HepG2 (cell line): ENCODE measurements around the gene ALX4. TPM values are rescaled to one million over a fixed set of nuclear protein-coding genes. Genes with fewer than 3 reads are reported as not detected.

Source experiments
- ATAC-seq: fragments of 200-7000 bp; cut with Tn5 transposase; 3 replicates; pipeline ENCODE4 v1.9.1; 2020; ENCODE audit warnings: mild to moderate bottlenecking, moderate library complexity
- BruUV-seq: library from RNA; stranded (reverse); fragments of 400-500 nt; replicated peaks from 2 replicates; lab custom pipeline; 2021; lab: Mats Ljungman, UMichigan
- CTCF ChIA-PET: fragments of 300-600 bp; formaldehyde crosslinking; extraction: SDS; loops from one replicate; lab custom pipeline; 2021; ENCODE audit warnings: low total read pairs, inconsistent platforms, low intra/inter-chr PET ratio; lab: Yijun Ruan, JAX
- POLR2A ChIA-PET: fragments of 350-600 bp; sonication (Branson Sonifier 250); formaldehyde crosslinking; loops from one replicate; lab custom pipeline; 2020; ENCODE audit warnings: antibody characterized with exemption, inconsistent platforms; lab: Yijun Ruan, JAX
- DNase-seq: peaks from one replicate; pipeline ENCODE4 v3.0.0-alpha.2; 2015; ENCODE audit warnings: low spot score
- FAIRE-seq: peaks from 3 replicates; lab custom pipeline; 2011; peaks lifted over from hg19 to GRCh38; lab: Jason Lieb, UNC
- H2AFZ ChIP-seq: one replicate; pipeline ENCODE4 v1.6.1; 2011; ENCODE audit warnings: low read length, inconsistent platforms
- H3K27ac ChIP-seq: fragments of 300-600 bp; 3 replicates; pipeline ENCODE4 v1.8.0; 2011; ENCODE audit warnings: mixed run types, mild to moderate bottlenecking, mixed read lengths, low read length, inconsistent platforms; ENCODE audit not compliant: insufficient read depth; ENCODE audit errors: extremely low read length
- H3K27me3 ChIP-seq, 2 experiments: fragments of 200-600 bp in 1 of 2; 2 replicates in 1 of 2; 3 replicates in 1 of 2; pipeline versions ENCODE4 v1.6.0 to v1.8.0; 2011; ENCODE audit warnings: low read length in 2 of 2, mild to moderate bottlenecking in 2 of 2, moderate library complexity in 2 of 2, inconsistent platforms in 1 of 2; ENCODE audit not compliant: insufficient read depth in 2 of 2, control insufficient read depth in 1 of 2
- H3K36me3 ChIP-seq, 2 experiments: fragments of 200-600 bp in 1 of 2; replicated peaks in 1 of 2; 2 replicates in 1 of 2; 3 replicates in 1 of 2; pipeline versions ENCODE4 v1.5.1 to v1.8.0; 2011; ENCODE audit warnings: low read length in 2 of 2, inconsistent platforms in 1 of 2; ENCODE audit not compliant: insufficient read depth in 2 of 2, control insufficient read depth in 1 of 2
- H3K4me1 ChIP-seq: 2 replicates; pipeline ENCODE4 v1.5.1; 2012; ENCODE audit warnings: low read length, inconsistent platforms; ENCODE audit not compliant: insufficient read depth
- H3K4me2 ChIP-seq: 2 replicates; pipeline ENCODE4 v1.6.0; 2011; ENCODE audit warnings: low read depth, low read length, inconsistent platforms
- H3K4me3 ChIP-seq, 3 experiments: fragments of 200-600 bp in 1 of 3; sonication (generic), shearing (Covaris generic) in 1 of 3; replicated peaks in 1 of 3; 2 replicates each; pipeline ENCODE4 v1.5.1; 2011 to 2016; ENCODE audit warnings: low read length in 3 of 3, inconsistent platforms in 2 of 3, low read depth in 2 of 3, mild to moderate bottlenecking in 2 of 3, control low read depth in 1 of 3, mixed read lengths in 1 of 3; ENCODE audit not compliant: insufficient read depth in 1 of 3
- H3K79me2 ChIP-seq: one replicate; pipeline ENCODE4 v1.6.1; 2011; ENCODE audit warnings: low read length, inconsistent platforms; ENCODE audit not compliant: insufficient read depth
- H3K9ac ChIP-seq: 2 replicates; pipeline ENCODE4 v1.6.0; 2011; ENCODE audit warnings: mild to moderate bottlenecking, low read depth, low read length, inconsistent platforms; ENCODE audit not compliant: insufficient read depth
- H3K9me3 ChIP-seq: 2 replicates; pipeline ENCODE4 v1.5.1; 2012; ENCODE audit warnings: mild to moderate bottlenecking, low read length
- H4K20me1 ChIP-seq: 2 replicates; pipeline ENCODE4 v1.6.0; 2011; ENCODE audit warnings: inconsistent platforms, mild to moderate bottlenecking, low read length, moderate library complexity; ENCODE audit not compliant: insufficient read depth
- ZBTB33 ChIP-seq: sonication (generic); formaldehyde crosslinking; IDR thresholded peaks from 2 replicates; pipeline ENCODE4 v1.4.0; 2020; ENCODE audit warnings: missing genetic modification reagents
- ZNF609 ChIP-seq: sonication (generic); formaldehyde crosslinking; IDR thresholded peaks from 2 replicates; pipeline ENCODE4 v1.4.0; 2020; ENCODE audit warnings: mild to moderate bottlenecking, missing genetic modification reagents, borderline replicate concordance
- ZSCAN30 ChIP-seq: sonication (generic); formaldehyde crosslinking; IDR thresholded peaks from 2 replicates; pipeline ENCODE4 v1.5.0; 2020; ENCODE audit warnings: mild to moderate bottlenecking, missing genetic modification reagents
- WGBS: methylation state at CpG from one replicate; pipeline ENCODE4 v1.1.6; 2017; ENCODE audit warnings: low lambda C conversion rate; 5-methylcytosine and 5-hydroxymethylcytosine counted together
- in situ Hi-C: cut with HindIII; loops from 2 replicates; pipeline ENCODE4 v1.10.0; 2017; ENCODE audit warnings: low pct_unique_long_range_greater_than_20kb; ENCODE audit not compliant: extremely low pct_ligation_motif_present
- intact Hi-C: fragments of 100-400 bp; cut with micrococcal nuclease; formaldehyde crosslinking; loops from one replicate; pipeline ENCODE4 v1.10.0; 2022; ENCODE audit not compliant: unreplicated experiment
- polyA plus RNA-seq, 8 experiments: library from polyadenylated mRNA; depleted of rRNA in 3 of 8; stranded (reverse) in 7 of 8; unstranded in 1 of 8; fragments of >200 nt; fragmentation: Illumina TruSeq in 4 of 8; extraction: Trizol in 4 of 8; gene quantifications; 2 replicates each; pipeline versions ENCODE4 v1.2.1 to v1.2.3, GENCODE V29; 2011 to 2016; ENCODE audit warnings: low read depth in 4 of 8, missing spikeins in 1 of 8, mixed read lengths in 1 of 8; ENCODE audit not compliant: insufficient read depth in 1 of 8
- total RNA-seq, 5 experiments: library from RNA; depleted of rRNA; stranded (reverse); fragments of >200 nt; fragmentation: Illumina TruSeq; extraction: Trizol; gene quantifications; 2 replicates each; pipeline ENCODE4 v1.2.3, GENCODE V29; 2016; ENCODE audit warnings: low read depth in 1 of 5

The ALX4 gene
- total and polyA plus RNA-seq, 2 of the 13 experiments (the other 11 are each of a cell fraction or from before 2014, with no cell fraction given) = not detected

- in situ Hi-C loops = loop anchor here (25.0 kb wide), 2 partner anchors 90 to 565 kb away; no protein-coding TSS in a partner anchor
- BruUV-seq = no TSS peak
- no peak for FAIRE-seq
Observed at GRCh38 chr11:44322243-44322642, 12.3 kb upstream of the ALX4 start.

More at GRCh38 chr11:44322243-44322642, 12.3 kb upstream of the ALX4 start:
- WGBS = 11% methylated on average over 6 of the region's 6 CpGs
- Histone ChIP-seq H3K36me3 (no peaks in the 10 kb centered on the region), H3K27me3 (peaks cover 11 to 85% of the 10 kb centered on the region in 2 experiments), H2AFZ (no peak overlapping the region), H3K4me2 (no peak overlapping the region), H3K9ac (no peak overlapping the region), H3K9me3 (no peaks in the 10 kb centered on the region), H4K20me1 (no peaks in the 10 kb centered on the region), H3K27ac (no peak overlapping the region), H3K4me1 (no peaks in the 10 kb centered on the region), H3K79me2 (no peaks in the 10 kb centered on the region)
- ChIA-PET CTCF (no interaction called here), POLR2A (interaction anchor here (0.7 kb wide), 1 partner anchor 227 kb away, joined by 3 read pairs; the partner anchor contains the start of gene EXT2)
- ATAC-seq (no peak), DNase-seq (no peak)
- intact Hi-C loops = no loop called here
- TF ChIP-seq ZNF609 = no peak
- TF ChIP-seq ZBTB33 (CRISPR knock-in tag) = no peak
- no peak for TF ChIP-seq ZSCAN30 (CRISPR knock-in tag)
- TF ChIP-seq, all 625 proteins: peak for 0
- H3K4me3 ChIP-seq = no peak overlapping the region
